ENCODE measurements around the gene CTU2. TPM values are rescaled to one million over a fixed set of nuclear protein-coding genes. Genes with fewer than 3 reads are reported as not detected.

CTU2 gene
- total and polyA plus RNA-seq, 9 of the 15 experiments (the other 6 are each of a cell fraction or from before 2014, with no cell fraction given): 1.3 to 105 (median 23.2) TPM

- peak; percentile 64 for TF ChIP-seq POU5F1 (IDR thresholded peaks at IDR 0.05; ENCODE audit: borderline replicate concordance, low read depth, low read length, partially characterized antibody)
- no peak for TF ChIP-seq E2F1 (CRISPR knock-in tag; IDR thresholded peaks at IDR 0.05)
- TF ChIP-seq ARID1B (IDR thresholded peaks at IDR 0.05): no peak
- no peak for TF ChIP-seq THRB (CRISPR knock-in tag; conservative IDR thresholded peaks at IDR 0.05)
- TF ChIP-seq ZNF174 (CRISPR knock-in tag; IDR thresholded peaks at IDR 0.05): no peak
- no peak for TF ChIP-seq MAFG (tag; conservative IDR thresholded peaks at IDR 0.05)
- peak; percentile 91 to 99 for TF ChIP-seq MNT (conservative IDR thresholded peaks at IDR 0.05)
- no peak for TF ChIP-seq HES1 (IDR thresholded peaks at IDR 0.05; ENCODE audit: low read depth)
- no peak for TF ChIP-seq RBM25 (IDR thresholded peaks at IDR 0.05; ENCODE audit: low read depth, low read length, severe bottlenecking)
- no peak for TF ChIP-seq KLF6 (CRISPR knock-in tag; IDR thresholded peaks at IDR 0.05; ENCODE audit: borderline replicate concordance)
- TF ChIP-seq RBFOX2 (IDR thresholded peaks at IDR 0.05; ENCODE audit: low read depth, low read length): peak; percentile 81
- TF ChIP-seq PCBP2 (IDR thresholded peaks at IDR 0.05; ENCODE audit: low read depth, low read length, poor library complexity, severe bottlenecking): no peak
- peak; percentile 98 for TF ChIP-seq RB1 (IDR thresholded peaks at IDR 0.05; ENCODE audit: low read depth)
- peak; percentile 43 for TF ChIP-seq TCF3 (CRISPR knock-in tag; IDR thresholded peaks at IDR 0.05)
- no peak for TF ChIP-seq HMBOX1 (IDR thresholded peaks at IDR 0.05)
- TF ChIP-seq ZNF655 (CRISPR knock-in tag; IDR thresholded peaks at IDR 0.05): no peak
- 0 out of 2 replicates have a peak, but pooled peaks have one; percentile 61 for TF ChIP-seq ZNF584 (CRISPR knock-in tag; IDR thresholded peaks at IDR 0.05; ENCODE audit: low read depth)
- TF ChIP-seq PTTG1 (tag; IDR thresholded peaks at IDR 0.05; ENCODE audit: low read depth): no peak
- TF ChIP-seq ZNF217 (CRISPR knock-in tag; IDR thresholded peaks at IDR 0.05): no peak
- peak; percentile 96 for TF ChIP-seq HCFC1 (IDR thresholded peaks at IDR 0.05; ENCODE audit: low read depth, low read length)
- TF ChIP-seq HEY1 (CRISPR knock-in tag; IDR thresholded peaks at IDR 0.05; ENCODE audit: borderline replicate concordance): no peak
Measured at GRCh38 chr16:88706229-88706964, at the start of gene CTU2, which contains the start of gene RNF166 (continued).
